ENCODE data around the gene AGAP3. TPM values are rescaled to one million over a fixed set of nuclear protein-coding genes. Genes with fewer than 3 reads are reported as not detected.

Gene AGAP3
- total RNA-seq, 1 donor from 2014 or later = 54.7 TPM

DNA sequence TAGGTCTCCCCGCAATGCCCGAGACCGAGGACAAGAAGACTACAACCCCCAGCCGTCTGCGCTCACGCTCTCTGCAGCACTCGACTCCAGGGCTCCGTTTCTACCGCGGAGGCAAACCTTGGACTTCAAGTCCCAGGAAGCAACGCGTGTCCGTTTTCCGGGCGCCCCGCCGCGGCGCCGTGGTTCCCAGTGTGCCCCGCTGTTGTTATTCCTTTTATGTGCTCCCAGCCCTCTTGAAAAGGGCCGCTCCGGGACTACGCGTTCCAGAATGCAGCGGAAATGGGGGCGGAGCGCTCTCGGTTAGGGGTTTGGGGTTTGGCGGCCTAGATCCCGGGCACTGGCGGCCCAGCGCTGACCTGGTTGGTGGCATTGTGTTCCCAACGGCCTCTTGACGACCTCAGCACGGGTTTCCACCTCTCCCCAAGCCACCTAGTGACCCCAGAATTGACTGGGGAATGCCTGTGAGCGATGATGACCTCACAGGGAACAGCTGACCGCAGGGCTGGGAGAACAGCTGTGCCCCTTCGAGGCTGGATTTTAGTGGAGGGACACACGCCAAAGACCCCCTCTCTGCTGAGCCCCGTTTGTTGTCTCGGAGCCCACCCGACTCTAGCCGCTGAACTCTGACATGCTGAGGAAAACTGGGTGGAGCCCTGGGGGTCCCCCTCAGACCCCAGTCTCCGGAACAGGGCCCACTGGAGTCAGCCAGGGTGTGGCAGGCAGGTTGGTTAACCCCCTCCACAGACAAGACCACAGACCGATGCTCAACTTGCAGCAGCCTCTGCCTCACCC is 28.1 kb upstream of the AGAP3 start:
- DNase-seq (ENCODE audit: low spot score) (peak; percentile 99), ATAC-seq (peak; percentile 78)

DNA sequence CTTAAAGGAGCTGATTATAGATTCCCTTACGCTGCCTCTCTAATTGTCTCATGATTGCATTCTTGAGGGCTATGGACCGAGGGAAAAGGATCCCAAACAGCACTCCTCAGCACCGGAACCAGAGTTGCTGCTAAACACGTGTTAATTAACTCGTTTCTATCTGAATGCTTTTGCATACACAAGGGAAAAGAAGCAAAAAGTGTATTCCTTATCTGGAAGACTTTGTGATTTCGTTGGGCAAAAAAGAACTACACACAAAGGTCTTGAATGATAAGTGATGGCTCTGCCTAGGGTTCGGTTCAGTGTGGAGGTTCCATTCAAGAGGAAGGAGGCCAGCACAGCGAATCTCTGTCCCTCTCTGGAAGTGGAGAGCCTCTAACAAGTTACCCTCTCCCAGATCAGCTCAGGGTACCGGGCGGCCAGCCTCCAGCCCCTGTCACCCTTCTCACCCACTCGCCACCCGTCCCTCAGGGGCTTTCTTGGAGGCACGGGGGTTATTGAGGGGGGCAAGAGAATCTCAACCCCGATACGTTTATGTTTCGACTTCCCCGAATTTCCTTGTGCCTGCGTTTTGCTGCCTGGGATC is 27.4 kb upstream of the AGAP3 start:
- ATAC-seq = no peak
- no peak for DNase-seq (ENCODE audit: low spot score)

DNA sequence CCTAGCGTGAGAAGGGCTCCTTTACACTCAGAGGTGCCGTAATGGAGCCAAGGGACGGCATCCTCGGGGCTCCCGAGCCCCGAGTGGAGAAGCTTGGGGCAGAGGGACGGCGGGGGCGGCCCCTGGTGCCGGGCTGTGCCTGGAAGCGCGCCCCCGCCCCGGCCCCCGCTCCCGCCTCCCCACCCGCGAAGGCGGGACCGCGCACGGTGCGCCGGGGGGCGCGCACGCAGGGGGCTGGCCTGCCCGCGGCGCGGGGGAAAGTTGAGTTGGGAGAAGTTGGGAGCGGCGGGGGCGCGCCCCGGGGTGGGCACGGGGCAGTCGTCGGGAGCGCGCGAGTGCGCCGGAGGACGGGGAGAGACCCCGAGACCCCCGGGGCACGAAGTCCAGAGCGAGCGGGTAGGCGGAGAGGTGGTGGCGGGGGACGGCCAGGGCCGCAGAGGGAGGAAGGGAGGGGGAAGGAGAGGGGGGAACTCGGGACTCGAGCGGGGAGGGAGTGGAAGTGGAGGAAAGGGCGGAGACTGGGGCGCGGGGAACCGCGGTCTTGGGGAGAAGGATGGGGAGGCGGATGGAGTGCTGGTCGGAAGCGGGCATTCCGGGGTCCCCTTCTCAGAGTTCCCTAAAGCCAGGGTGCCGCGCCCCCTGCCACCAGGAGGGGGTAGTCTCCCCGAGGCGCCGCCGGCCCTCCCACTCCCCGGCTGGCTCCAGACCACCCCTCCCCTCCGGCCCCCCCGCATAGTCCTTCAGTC is 26.7 kb upstream of the AGAP3 start, which contains the start of gene SLC4A2:
Gene SLC4A2 (plus strand): TSS at position 223 of the 746 bp plus-strand sequence. CDS start 2,399 bp downstream, outside the sequence.
- DNase-seq (ENCODE audit: low spot score) (peak; percentile 84), ATAC-seq (peak; percentile 55)

DNA sequence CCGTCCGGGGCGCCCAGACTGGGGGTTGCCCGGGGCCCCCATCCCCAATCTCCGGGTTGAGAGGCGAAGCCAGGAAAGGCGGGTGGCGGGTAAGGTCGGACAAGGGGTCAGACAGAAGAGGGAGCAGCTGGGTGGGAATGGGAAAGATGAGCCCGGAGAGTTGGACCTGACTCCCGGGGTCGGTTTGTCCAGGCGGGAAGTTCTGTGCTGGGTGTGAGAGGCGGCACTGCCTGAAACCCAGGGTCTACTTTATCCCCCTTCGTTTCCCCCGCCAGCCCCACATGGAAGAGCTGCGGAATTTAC is 26.2 kb upstream of the AGAP3 start:
- ATAC-seq (no peak), DNase-seq (ENCODE audit: low spot score) (no peak)

DNA sequence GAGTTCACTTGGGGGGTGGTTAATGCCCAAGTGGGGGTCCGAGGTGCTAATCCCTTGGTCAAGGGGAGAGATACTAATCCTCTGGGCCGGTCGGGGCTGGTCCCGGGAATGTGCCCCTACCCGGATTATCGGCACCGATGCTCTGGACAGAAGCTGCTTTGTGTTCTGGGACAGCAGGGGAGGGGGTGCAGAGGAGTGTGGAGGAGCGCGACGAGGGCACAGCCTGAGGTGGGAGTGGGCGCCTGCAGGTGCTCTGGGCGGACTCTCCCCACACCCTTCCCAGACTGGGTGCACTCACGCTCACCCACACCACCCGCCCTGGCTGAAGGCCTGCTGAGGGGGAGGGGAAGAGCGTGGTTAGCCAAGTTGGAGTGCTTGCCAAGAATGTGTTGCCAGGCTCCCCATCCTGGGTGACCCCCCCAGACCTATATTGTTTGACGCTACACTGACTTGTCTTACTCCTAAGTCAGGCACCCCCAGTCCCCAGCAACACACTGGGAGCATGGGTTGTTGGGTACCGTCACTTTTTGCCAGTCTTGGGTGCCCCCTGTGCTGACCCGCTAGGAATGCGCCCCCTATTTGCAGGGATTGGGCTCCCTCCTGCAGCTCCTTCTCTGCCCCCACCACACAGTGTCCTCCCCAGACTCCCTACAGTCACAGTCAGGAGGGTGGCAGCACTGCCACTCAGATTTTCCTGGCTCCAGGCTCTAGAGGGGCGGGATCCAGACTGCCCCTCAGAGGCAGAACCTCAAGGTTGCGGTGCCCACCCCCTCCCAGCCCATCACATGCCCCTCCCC is 25.7 kb upstream of the AGAP3 start:
- DNase-seq (ENCODE audit: low spot score) = peak; percentile 64
- no peak for ATAC-seq

DNA sequence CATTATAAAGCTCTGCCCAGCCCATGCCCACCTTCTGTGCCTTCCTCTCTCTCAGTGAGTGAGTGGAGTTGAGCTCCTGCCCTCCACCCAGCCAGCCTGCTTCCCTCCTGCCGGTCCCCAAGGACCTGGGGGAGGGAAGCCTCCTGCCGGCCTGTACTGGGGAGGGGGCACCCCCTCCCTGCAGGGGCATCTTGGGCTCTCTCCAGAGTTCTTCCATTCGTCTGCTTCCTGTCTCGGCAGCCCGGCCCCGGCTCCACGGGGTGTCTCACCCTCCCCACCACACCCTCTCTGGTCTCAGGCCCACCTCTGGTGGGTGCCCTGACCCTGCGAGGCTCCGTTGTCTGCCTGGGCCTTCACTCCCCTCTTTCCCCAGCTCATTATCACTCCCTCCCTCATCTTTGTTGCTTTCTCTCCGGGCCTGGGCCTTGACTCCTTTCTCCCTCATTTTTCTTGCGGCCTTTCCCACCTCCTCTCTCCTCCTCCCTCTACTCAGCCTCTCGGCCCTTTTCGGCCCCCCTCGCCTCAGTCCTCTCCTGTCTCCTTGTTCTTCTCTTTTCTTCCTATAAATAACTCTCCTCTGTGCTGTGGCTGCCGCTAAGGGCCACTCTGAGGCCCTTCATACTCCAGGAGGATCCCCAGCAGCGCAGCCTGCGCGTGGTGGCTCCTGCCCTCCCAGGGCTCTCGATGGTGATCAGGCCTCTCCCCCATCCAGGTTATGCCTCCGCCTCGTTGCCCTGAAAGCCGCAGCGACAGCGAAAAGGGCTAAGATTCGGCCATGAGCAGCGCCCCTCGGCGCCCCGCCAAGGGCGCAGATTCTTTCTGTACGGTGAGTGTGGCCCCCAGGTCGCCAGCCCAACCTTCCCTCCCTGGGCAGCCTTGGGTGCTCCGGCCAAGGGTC is 24.8 kb upstream of the AGAP3 start:
- DNase-seq (ENCODE audit: low spot score) (no peak), ATAC-seq (no peak)

DNA sequence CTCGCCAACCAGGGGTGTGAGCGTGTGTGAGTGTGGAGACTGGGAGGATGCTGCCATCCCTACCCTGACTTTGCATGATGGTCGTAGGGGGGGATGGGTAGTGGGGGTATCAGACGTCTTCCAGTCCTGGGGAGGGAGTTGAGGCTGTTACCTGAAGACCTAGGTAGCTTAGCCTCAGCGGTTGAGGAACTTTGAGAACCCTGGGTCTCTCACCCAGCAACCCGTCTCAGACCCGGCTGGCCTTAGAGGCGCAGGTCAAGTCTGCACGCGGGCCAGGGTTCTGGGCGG is 24.2 kb upstream of the AGAP3 start:
- DNase-seq (ENCODE audit: low spot score) (no peak), ATAC-seq (no peak)

DNA sequence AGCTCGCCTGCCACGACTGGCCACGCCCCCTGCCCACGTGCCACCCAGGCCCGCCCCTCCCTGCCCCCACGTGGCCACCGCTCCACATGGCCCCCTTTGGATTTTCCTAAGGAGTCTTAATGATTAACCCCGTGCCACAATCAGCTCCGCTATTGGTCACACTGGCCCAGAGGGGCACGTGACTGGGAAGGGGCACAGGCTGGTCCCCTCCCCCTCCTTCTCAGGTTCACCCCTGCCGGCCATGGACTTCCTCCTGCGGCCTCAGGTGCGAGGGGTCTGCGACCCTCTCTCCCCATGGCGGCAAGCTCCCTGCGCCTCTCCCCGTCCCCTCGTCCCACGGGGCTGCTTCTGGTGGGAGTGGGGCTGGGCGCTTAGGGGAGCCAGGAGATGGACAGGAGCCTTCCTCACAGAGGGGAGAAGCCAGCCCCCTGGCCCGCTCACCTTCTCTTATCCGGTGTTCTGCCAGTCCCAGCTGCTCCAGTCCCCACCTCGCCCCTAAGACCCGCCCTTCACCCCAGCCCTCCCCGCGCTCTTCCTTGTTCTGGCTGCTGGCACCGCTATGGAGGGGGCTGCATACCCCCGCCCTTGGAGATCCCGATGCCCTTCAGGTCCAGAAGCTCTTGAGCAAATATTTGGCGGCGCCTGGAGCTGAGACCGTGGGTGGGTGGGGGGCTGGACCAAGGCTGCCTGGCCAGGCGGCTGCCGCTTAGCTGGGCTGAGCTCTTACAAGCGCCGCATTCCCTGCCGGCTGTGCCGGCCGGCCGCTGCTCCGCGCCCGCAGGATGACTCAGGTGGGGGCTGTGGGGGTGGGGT is 23.7 kb upstream of the AGAP3 start:
- DNase-seq (ENCODE audit: low spot score) (peak; percentile 94), ATAC-seq (peak; percentile 63)

DNA sequence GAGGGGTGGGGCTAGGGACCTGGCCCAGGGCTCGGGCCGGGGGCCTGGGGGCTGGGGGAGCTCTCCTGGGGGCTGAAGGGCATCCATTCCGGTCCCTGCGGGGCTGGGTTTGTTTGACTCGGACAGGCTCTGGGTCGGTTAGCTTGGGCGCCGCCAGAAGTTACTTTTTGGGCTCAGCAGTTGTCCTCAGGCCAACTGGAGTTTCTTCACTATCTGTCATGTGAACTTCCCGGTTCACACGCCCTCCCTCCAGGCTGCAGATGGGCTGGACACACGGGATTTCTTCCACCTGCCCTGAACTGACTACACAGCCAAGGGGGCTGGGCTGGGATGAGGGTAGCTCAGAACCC is 23.1 kb upstream of the AGAP3 start:
- ATAC-seq (peak; percentile 40), DNase-seq (ENCODE audit: low spot score) (peak; percentile 74)

DNA sequence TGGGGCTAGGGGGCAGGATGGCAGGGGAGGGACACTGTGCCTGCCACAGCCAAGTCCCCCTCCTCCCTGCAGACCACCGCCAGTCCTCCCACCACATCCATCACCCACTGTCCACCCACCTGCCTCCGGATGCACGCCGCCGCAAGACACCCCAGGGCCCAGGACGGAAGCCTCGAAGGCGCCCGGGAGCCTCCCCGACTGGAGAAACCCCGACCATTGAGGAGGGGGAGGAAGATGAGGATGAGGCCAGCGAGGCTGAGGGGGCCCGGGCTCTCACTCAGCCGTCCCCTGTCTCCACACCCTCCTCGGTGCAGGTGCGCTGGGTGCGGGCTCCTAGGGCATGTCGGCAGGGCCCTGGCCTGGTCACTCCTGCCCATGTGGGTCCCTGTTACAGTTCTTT is 21.8 kb upstream of the AGAP3 start:
- no peak for DNase-seq (ENCODE audit: low spot score)
- no peak for ATAC-seq

DNA sequence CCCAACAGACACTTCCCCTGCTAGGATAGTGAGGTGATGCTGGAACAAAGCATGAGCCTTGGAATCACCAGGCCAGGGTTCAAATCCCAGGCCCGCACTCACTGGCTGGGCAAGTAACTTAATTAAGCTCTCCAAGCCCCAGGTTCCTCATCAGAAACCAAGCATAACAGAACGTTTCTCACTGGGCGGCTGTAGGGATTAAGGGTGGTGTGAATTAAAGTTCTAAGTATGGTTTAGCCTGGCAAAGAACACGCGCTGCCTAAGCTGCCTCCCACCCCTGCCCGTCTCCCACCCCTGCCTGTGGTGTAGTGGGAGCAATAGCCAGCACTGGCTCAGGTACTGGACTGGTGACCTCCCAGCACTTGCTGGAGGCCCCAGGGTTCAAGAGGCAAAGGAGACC is 21.3 kb upstream of the AGAP3 start:
- DNase-seq (ENCODE audit: low spot score) (no peak), ATAC-seq (no peak)

DNA sequence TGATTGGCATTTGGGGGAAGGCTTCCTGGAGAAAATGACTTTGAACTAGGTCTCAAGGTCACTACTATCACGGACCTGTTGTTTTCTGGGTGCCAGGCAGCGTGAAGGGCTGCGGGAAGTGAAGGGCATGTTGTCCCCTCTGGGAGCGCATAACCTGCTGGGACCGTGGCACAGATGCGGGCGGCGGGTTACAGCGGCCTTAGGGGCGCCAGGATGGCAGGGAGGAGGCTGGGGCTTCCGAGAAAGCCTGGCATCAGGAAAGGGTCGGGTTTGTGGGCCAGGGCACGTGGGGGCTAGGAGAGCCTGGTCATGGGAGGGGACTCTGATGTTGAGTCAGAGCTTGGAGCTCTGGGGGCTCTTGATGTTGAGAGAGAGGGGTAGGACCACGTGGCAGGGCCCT is 20.8 kb upstream of the AGAP3 start:
- ATAC-seq = no peak
- no peak for DNase-seq (ENCODE audit: low spot score)

DNA sequence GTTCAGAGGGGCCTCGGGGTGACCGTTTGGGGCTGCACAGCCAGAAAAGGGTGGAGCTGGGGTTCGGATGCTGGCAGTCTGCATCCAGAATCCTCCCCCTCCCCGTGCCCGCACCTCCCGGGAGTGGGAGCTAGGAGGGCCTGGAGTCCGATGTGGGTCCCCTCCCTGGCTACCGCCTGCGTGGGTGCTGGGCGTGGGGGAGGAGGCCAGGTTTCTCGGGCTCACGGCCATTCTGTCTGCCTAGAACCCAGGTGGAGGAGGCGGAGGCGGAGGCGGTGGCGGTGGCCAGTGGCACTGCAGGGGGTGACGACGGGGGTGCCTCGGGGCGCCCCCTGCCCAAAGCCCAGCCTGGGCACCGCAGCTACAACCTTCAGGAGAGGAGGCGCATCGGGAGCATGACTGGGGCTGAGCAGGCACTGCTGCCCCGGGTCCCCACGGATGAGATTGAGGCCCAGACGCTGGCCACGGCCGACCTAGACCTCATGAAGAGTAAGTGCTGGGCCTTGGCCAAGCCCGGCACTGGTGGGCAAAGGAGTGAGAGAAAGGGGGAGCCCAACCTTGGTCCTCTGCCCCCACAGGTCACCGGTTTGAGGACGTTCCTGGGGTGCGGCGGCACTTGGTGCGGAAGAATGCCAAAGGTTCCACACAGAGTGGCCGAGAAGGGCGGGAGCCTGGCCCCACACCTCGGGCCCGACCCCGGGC is 19.9 kb upstream of the AGAP3 start:
- DNase-seq (ENCODE audit: low spot score) = no peak

DNA sequence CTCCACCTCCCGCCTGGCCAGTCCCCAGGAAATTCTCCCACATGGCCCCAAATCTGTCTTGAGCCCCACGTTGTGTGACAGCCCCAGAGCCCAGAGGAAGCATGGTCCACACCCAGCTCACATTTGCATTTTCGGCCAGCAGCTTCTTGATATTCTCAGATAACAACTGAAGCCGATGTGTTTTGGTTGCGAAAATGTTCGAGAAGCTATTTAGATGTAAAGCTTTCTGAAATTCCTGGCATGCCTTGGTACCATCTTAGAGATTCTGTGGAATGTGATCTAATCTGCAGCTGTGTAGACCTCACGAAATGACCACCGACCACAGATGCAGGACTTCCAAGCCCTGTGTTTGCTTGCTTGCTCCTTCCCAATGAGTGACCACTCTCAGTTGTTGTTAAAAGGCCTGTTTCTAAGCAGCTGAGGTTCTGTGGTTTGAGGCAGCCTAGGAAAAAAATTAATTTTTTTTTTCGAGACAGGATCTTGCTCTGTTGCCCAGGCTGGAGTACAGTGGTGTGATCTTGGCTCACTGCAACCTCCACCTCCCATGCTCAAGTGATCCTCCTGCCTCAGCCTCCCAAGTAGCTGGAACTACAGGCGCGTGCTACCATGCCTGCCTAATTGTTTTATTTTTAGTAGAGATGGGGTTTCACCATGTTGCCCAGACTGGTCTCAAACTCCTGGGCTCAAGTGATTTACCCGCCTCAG is 18.1 kb upstream of the AGAP3 start:
- ATAC-seq (no peak), DNase-seq (ENCODE audit: low spot score) (no peak)

More for the DNA sequence above, 19.9 kb upstream of the AGAP3 start:
- no peak for ATAC-seq

DNA sequence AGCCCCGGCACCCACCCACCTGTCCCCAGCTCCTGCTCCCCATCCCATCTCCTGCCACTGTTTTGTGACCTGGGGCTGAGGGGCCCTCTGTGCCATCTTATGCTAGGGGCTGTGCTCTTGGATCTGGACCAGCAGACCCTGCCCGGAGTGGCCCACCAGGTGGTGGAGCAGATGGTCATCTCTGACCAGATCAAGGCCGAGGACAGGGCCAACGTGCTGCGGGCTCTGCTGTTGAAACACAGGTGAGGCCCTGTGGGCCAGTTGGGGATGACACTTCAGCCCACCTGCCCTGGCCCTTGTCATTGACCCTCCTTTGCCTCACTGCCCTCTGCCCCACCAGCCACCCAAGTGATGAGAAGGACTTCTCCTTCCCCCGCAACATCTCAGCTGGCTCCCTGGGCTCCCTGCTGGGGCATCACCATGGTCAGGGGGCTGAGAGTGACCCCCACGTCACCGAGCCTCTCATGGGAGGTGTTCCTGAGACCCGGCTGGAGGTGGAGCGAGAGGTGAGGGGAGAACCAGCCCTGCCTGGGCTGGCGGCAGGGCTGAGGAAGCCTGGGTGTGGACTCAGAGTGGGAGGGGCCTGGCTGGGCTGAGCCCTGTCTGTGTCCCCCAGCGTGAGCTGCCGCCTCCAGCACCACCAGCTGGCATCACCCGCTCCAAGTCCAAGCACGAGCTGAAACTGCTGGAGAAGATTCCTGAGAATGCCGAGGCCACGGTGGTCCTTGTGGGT is 16.3 kb upstream of the AGAP3 start:
- no peak for DNase-seq (ENCODE audit: low spot score)

DNA sequence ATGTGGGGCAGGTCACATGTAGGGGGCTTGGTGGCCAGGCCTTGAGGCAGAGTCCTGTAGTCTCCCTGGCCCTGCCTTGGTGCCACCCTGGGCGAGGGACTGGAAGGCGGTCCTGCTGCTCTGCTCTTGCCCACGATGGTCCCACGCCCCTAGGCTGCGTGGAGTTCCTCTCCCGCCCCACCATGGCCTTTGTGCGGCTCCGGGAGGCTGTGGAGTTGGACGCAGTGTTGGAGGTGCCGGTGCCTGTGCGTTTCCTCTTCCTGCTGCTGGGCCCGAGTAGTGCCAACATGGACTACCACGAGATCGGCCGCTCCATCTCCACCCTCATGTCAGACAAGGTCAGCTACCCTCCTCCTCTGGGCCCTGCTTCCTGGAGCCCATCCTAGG is 15.7 kb upstream of the AGAP3 start:
- DNase-seq (ENCODE audit: low spot score) (no peak), ATAC-seq (no peak)

More for the DNA sequence above, 16.3 kb upstream of the AGAP3 start:
- no peak for ATAC-seq

DNA sequence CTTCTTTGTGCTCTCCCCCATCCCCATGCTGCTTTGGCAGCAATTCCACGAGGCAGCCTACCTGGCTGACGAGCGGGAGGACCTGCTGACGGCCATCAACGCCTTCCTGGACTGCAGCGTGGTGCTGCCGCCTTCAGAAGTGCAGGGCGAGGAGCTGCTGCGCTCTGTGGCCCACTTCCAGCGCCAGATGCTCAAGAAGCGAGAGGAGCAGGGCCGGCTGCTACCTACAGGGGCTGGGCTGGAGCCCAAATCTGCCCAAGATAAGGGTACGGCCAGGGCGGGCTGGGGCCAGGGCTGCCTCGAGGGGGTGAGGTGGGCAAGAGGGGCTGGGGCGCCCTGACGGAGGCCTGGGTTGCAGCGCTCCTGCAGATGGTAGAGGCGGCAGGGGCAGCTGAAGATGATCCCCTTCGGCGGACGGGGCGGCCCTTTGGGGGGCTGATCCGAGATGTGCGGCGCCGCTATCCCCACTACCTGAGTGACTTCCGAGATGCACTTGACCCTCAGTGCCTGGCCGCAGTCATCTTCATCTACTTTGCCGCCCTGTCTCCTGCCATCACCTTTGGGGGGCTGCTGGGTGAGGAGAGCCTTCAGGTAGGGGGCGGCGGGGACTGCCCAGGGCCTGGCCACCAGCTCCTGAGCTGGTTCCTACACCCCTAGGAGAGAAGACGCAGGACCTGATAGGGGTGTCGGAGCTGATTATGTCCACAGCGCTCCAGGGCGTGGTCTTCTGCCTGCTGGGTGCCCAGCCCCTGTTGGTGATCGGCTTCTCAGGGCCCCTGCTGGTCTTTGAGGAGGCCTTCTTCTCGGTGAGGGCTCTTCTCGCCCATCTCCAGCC is 15.0 kb upstream of the AGAP3 start:
- DNase-seq (ENCODE audit: low spot score) (no peak), ATAC-seq (no peak)

Measured in left lobe of liver (tissue), 2 donors.